OCI-LY7 (cell line): ENCODE measurements around the gene HSF2BP.

Experiments
- CTCF ChIP-seq: fragments of 200-600 bp; sonication (generic); conservative IDR thresholded peaks from 2 replicates; pipeline ENCODE4 v1.5.1; 2014; ENCODE audit warnings: mild to moderate bottlenecking, antibody characterized with exemption, low read length, moderate library complexity, mixed read lengths
- EZH2phosphoT487 ChIP-seq: fragments of 200-600 bp; sonication (generic); IDR thresholded peaks from 2 replicates; pipeline ENCODE4 v1.6.1; 2018; ENCODE audit warnings: low read depth, borderline replicate concordance, mild to moderate bottlenecking, mixed run types, antibody characterized with exemption, low read length, moderate library complexity, mixed read lengths

GRCh38 chr21:43608225-43608624 lies 51.1 kb downstream of the HSF2BP start:
- no peak for TF ChIP-seq CTCF
- no peak for TF ChIP-seq EZH2phosphoT487
